AG09309 (cell line): ENCODE measurements around the gene TUBGCP3.

ENCODE experiments used
- DNase-seq: peaks from one replicate; pipeline ENCODE4 v3.0.0-alpha.2; 2010; ENCODE audit warnings: low read depth
- H3K4me3 ChIP-seq: 2 replicates; pipeline ENCODE4 v1.5.1; 2011; ENCODE audit warnings: mild to moderate bottlenecking, low read depth, low read length, moderate library complexity; ENCODE audit not compliant: control insufficient read depth
- CTCF ChIP-seq: IDR thresholded peaks from 2 replicates; pipeline ENCODE4 v1.5.1; 2011; ENCODE audit warnings: mild to moderate bottlenecking, low read depth, low read length, inconsistent platforms; ENCODE audit not compliant: insufficient read depth, control insufficient read depth; ENCODE audit errors: missing control alignments

The TUBGCP3 gene

GRCh38 chr13:112531263-112531794 lies 56.6 kb downstream of the TUBGCP3 start:
- TF ChIP-seq CTCF = no peak
- no peak overlapping the region for H3K4me3 ChIP-seq
- no peak for DNase-seq

- DNase-seq = no peak
- no peak overlapping the region for H3K4me3 ChIP-seq
- no peak for TF ChIP-seq CTCF
Measured at GRCh38 chr13:112530861-112531260, 57.1 kb downstream of the TUBGCP3 start.

- no peak for TF ChIP-seq CTCF
- H3K4me3 ChIP-seq = no peak overlapping the region
- DNase-seq = no peak
Measured at GRCh38 chr13:112529216-112529615, 58.7 kb downstream of the TUBGCP3 start.

GRCh38 chr13:112526146-112526853 lies 61.7 kb downstream of the TUBGCP3 start:
- DNase-seq = no peak
- no peak for TF ChIP-seq CTCF

GRCh38 chr13:112525356-112525945 lies 62.5 kb downstream of the TUBGCP3 start:
- DNase-seq = no peak
- no peak for TF ChIP-seq CTCF
- no peak overlapping the region for H3K4me3 ChIP-seq

More at GRCh38 chr13:112526146-112526853, 61.7 kb downstream of the TUBGCP3 start:
- no peak overlapping the region for H3K4me3 ChIP-seq

- no peak overlapping the region for H3K4me3 ChIP-seq
- no peak for DNase-seq
- TF ChIP-seq CTCF = no peak
Measured at GRCh38 chr13:112522578-112522977, 65.4 kb downstream of the TUBGCP3 start.
